IMR-90 (cell line): ENCODE measurements around the gene ART4. TPM values are rescaled to one million over a fixed set of nuclear protein-coding genes. Genes with fewer than 3 reads are reported as not detected.

Experiments used
- ATAC-seq: fragments of 200-7000 bp; cut with Tn5 transposase; 2 replicates; pipeline ENCODE4 v1.9.1; 2020; ENCODE audit warnings: low read depth, mild to moderate bottlenecking, moderate library complexity
- BruUV-seq: library from RNA; stranded (reverse); fragments of 400-500 nt; replicated peaks from 2 replicates; lab custom pipeline; 2021; lab: Mats Ljungman, UMichigan
- CTCF ChIA-PET: fragments of 300-600 bp; formaldehyde crosslinking; extraction: SDS; loops from one replicate; lab custom pipeline; 2021; ENCODE audit warnings: antibody characterized with exemption; lab: Yijun Ruan, JAX
- POLR2A ChIA-PET: fragments of 300-600 bp; sonication (Branson Sonifier 250); formaldehyde crosslinking; loops from one replicate; lab custom pipeline; 2022; ENCODE audit warnings: antibody characterized with exemption; ENCODE audit not compliant: unreplicated experiment; lab: Charles Lee
- DNase-seq: peaks from one replicate; pipeline ENCODE4 v3.0.0; 2013
- H2AFZ ChIP-seq: replicated peaks from 2 replicates; pipeline ENCODE3; 2013; ENCODE audit warnings: low read length, mild to moderate bottlenecking; ENCODE audit not compliant: poor library complexity
- H2AK5ac ChIP-seq: 2 replicates; pipeline ENCODE4 v1.6.1; 2013; ENCODE audit warnings: low read depth, low read length, inconsistent platforms
- H2AK9ac ChIP-seq: replicated peaks from 2 replicates; pipeline ENCODE3; 2013; ENCODE audit warnings: mild to moderate bottlenecking, low read depth, low read length, moderate library complexity; ENCODE audit not compliant: poor library complexity
- H2BK120ac ChIP-seq: 2 replicates; pipeline ENCODE4 v1.6.1; 2013; ENCODE audit warnings: low read depth, low read length, inconsistent platforms
- H2BK15ac ChIP-seq: 3 replicates; pipeline ENCODE4 v1.6.1; 2013; ENCODE audit warnings: low read depth, low read length, inconsistent platforms
- H2BK20ac ChIP-seq: 2 replicates; pipeline ENCODE4 v1.6.1; 2013; ENCODE audit warnings: low read depth, mild to moderate bottlenecking, inconsistent platforms, low read length, moderate library complexity
- H2BK5ac ChIP-seq: 2 replicates; pipeline ENCODE4 v1.6.1; 2013; ENCODE audit warnings: mild to moderate bottlenecking, low read depth, low read length, inconsistent platforms; ENCODE audit not compliant: poor library complexity, severe bottlenecking
- H3K14ac ChIP-seq: replicated peaks from 2 replicates; pipeline ENCODE4 v1.6.1; 2013; ENCODE audit warnings: low read depth, low read length, inconsistent platforms
- H3K18ac ChIP-seq: 2 replicates; pipeline ENCODE4 v1.6.1; 2013; ENCODE audit warnings: low read depth, low read length, control low read depth
- H3K23ac ChIP-seq: 2 replicates; pipeline ENCODE4 v1.6.1; 2013; ENCODE audit warnings: low read depth, low read length, inconsistent platforms
- H3K27ac ChIP-seq: 2 replicates; pipeline ENCODE4 v1.5.1; 2013; ENCODE audit warnings: mild to moderate bottlenecking, control low read depth, low read length; ENCODE audit not compliant: insufficient read depth
- H3K27me3 ChIP-seq: 2 replicates; pipeline ENCODE4 v1.6.1; 2013; ENCODE audit warnings: low read length; ENCODE audit not compliant: control insufficient read depth, insufficient read depth
- H3K36me3 ChIP-seq: 2 replicates; pipeline ENCODE4 v1.6.1; 2013; ENCODE audit warnings: low read length, mixed read lengths; ENCODE audit not compliant: control insufficient read depth, insufficient read depth
- H3K4ac ChIP-seq: 2 replicates; pipeline ENCODE4 v1.6.1; 2013; ENCODE audit warnings: low read depth, low read length, inconsistent platforms
- H3K4me1 ChIP-seq: 2 replicates; pipeline ENCODE4 v1.6.1; 2013; ENCODE audit warnings: low read length, mixed read lengths; ENCODE audit not compliant: control insufficient read depth, insufficient read depth
- H3K4me2 ChIP-seq: 2 replicates; pipeline ENCODE4 v1.6.1; 2013; ENCODE audit warnings: low read depth, mild to moderate bottlenecking, control low read depth, low read length, moderate library complexity
- H3K4me3 ChIP-seq: 2 replicates; pipeline ENCODE4 v1.5.1; 2013; ENCODE audit warnings: low read depth, mild to moderate bottlenecking, control low read depth, low read length, moderate library complexity; ENCODE audit not compliant: insufficient read depth
- H3K56ac ChIP-seq: 2 replicates; pipeline ENCODE4 v1.6.1; 2013; ENCODE audit warnings: low read length, inconsistent platforms; ENCODE audit not compliant: insufficient read depth; ENCODE audit errors: extremely low read depth
- H3K79me1 ChIP-seq, 2 experiments: 2 replicates each; pipeline ENCODE4 v1.6.1; 2013; ENCODE audit warnings: low read length in 2 of 2, inconsistent platforms in 1 of 2, low read depth in 1 of 2
- H3K9ac ChIP-seq: 2 replicates; pipeline ENCODE4 v1.6.1; 2013; ENCODE audit warnings: low read depth, low read length, control low read depth
- H3K9me1 ChIP-seq: 2 replicates; pipeline ENCODE4 v1.6.1; 2013; ENCODE audit warnings: low read length, inconsistent platforms; ENCODE audit not compliant: insufficient read depth
- H3K9me3 ChIP-seq: 2 replicates; pipeline ENCODE4 v1.6.1; 2013; ENCODE audit warnings: low read length; ENCODE audit not compliant: control insufficient read depth, insufficient read depth
- H4K20me1 ChIP-seq: 2 replicates; pipeline ENCODE4 v1.6.1; 2013; ENCODE audit warnings: low read length, inconsistent platforms; ENCODE audit not compliant: insufficient read depth
- H4K5ac ChIP-seq: 2 replicates; pipeline ENCODE4 v1.6.1; 2013; ENCODE audit warnings: mild to moderate bottlenecking, low read depth, low read length, control low read depth
- H4K8ac ChIP-seq, 2 experiments: 2 replicates each; pipeline ENCODE4 v1.6.1; 2013; ENCODE audit warnings: low read depth in 2 of 2, low read length in 2 of 2, control low read depth in 1 of 2, inconsistent platforms in 1 of 2
- H4K91ac ChIP-seq: 2 replicates; pipeline ENCODE4 v1.6.1; 2013; ENCODE audit warnings: low read depth, low read length, inconsistent platforms; ENCODE audit not compliant: insufficient read depth
- BHLHE40 ChIP-seq: fragments of 150-350 bp; IDR thresholded peaks from 2 replicates; pipeline ENCODE4 v1.6.1; 2016; ENCODE audit warnings: mild to moderate bottlenecking, low read depth, low read length
- FOS ChIP-seq: fragments of 150-350 bp; IDR thresholded peaks from 2 replicates; pipeline ENCODE4 v1.6.1; 2016; ENCODE audit warnings: low read depth, low read length
- MAFK ChIP-seq: IDR thresholded peaks from 2 replicates; pipeline ENCODE4 v1.6.1; 2012; ENCODE audit warnings: low read depth, low read length, improper control_type of control experiment
- NFE2L2 ChIP-seq: fragments of 150-350 bp; IDR thresholded peaks from 2 replicates; pipeline ENCODE4 v1.6.1; 2016; ENCODE audit warnings: low read depth, mild to moderate bottlenecking, low read length
- RCOR1 ChIP-seq: IDR thresholded peaks from 2 replicates; pipeline ENCODE4 v1.6.1; 2012; ENCODE audit warnings: mild to moderate bottlenecking, low read length, improper control_type of control experiment; ENCODE audit not compliant: insufficient replicate concordance
- RFX5 ChIP-seq: IDR thresholded peaks from 2 replicates; pipeline ENCODE4 v1.8.0; 2012; ENCODE audit warnings: low read depth, mild to moderate bottlenecking, low read length, moderate library complexity
- SMC3 ChIP-seq: fragments of 150-350 bp; IDR thresholded peaks from 2 replicates; pipeline ENCODE4 v1.6.1; 2016; ENCODE audit warnings: low read depth, mild to moderate bottlenecking, antibody characterized with exemption, low read length, moderate library complexity
- WGBS, 2 experiments: methylation state at CpG; one replicate each; pipeline versions ENCODE4 v1.1.5 to v1.1.7; 2013; ENCODE audit warnings: missing lambda C conversion rate in 2 of 2; ENCODE audit not compliant: insufficient read length in 1 of 2; ENCODE audit errors: extremely low coverage in 2 of 2; 5-methylcytosine and 5-hydroxymethylcytosine counted together
- dilution Hi-C: fragments of 300-500 bp; cut with HindIII; formaldehyde crosslinking; loops from one replicate; pipeline ENCODE4 v1.14.3; 2018; ENCODE audit warnings: low sequenced_read_pairs; ENCODE audit not compliant: unreplicated experiment
- in situ Hi-C: fragments of 300-500 bp; cut with MboI; formaldehyde crosslinking; loops from 3 replicates; pipeline ENCODE4 v1.14.3; 2019; ENCODE audit warnings: low sequenced_read_pairs, inconsistent platforms, mixed read lengths
- intact Hi-C: fragments of 100-400 bp; cut with micrococcal nuclease; formaldehyde crosslinking; loops from 2 replicates; pipeline ENCODE4 v1.10.0; 2022
- polyA plus RNA-seq, 3 experiments: library from polyadenylated mRNA; depleted of rRNA; stranded (reverse); fragments of >200 nt; gene quantifications; 2 replicates each; pipeline ENCODE4 v1.2.3, GENCODE V29; 2012; ENCODE audit warnings: low replicate concordance in 1 of 3
- total RNA-seq: library from RNA; depleted of rRNA; stranded (reverse); fragments of >200 nt; gene quantifications from 2 replicates; pipeline ENCODE4 v1.2.3, GENCODE V29; 2012

Gene ART4
- total and polyA plus RNA-seq, 2 of the 4 experiments (the other 2 are of a cell fraction) = not detected

- POLR2A ChIA-PET = no interaction called here
- no peak overlapping the region for H4K8ac ChIP-seq
- H3K9me1 ChIP-seq = no peaks in the 10 kb centered on the region
- no peak for DNase-seq
- H3K9ac ChIP-seq = no peak overlapping the region
- H3K23ac ChIP-seq = no peak overlapping the region
- H2AK5ac ChIP-seq = no peak overlapping the region
- CTCF ChIA-PET = no interaction called here
- H3K18ac ChIP-seq = no peak overlapping the region
- no peaks in the 10 kb centered on the region for H3K36me3 ChIP-seq
- no peaks in the 10 kb centered on the region for H4K20me1 ChIP-seq
- no peak overlapping the region for H3K4me3 ChIP-seq
- H3K9me3 ChIP-seq = no peaks in the 10 kb centered on the region
- H2BK20ac ChIP-seq = no peak overlapping the region
- no peak overlapping the region for H3K4me2 ChIP-seq
- H2AFZ ChIP-seq = no peak overlapping the region
- H2AK9ac ChIP-seq = no peak overlapping the region
- H2BK5ac ChIP-seq = no peak overlapping the region
- peaks cover 8% of the 10 kb centered on the region; the same call in 1 of the 2 replicates for H3K4me1 ChIP-seq
- H2BK120ac ChIP-seq = no peak overlapping the region
- peaks cover 4% of the 10 kb centered on the region; the same call in 1 of the 2 replicates for H3K27me3 ChIP-seq
- H4K91ac ChIP-seq = no peak overlapping the region; the same call in 1 of the 2 replicates
- no peak overlapping the region for H2BK15ac ChIP-seq
- no peak for ATAC-seq
- TF ChIP-seq NFE2L2 = no peak
- TF ChIP-seq BHLHE40 = no peak
- no peak for TF ChIP-seq MAFK
- no peak for TF ChIP-seq SMC3
- TF ChIP-seq FOS = no peak
- no peak for TF ChIP-seq RCOR1
- TF ChIP-seq RFX5 = no peak
- no peak overlapping the region for H4K5ac ChIP-seq
- H3K4ac ChIP-seq = no peak overlapping the region
- 12% methylated on average over 3 of the region's 10 CpGs; no CpG with 5 or more reads in 1 of the 2 experiments for WGBS, 2 experiments
- no peaks in the 10 kb centered on the region for H3K79me1 ChIP-seq
- H3K14ac ChIP-seq = no peak overlapping the region
- H3K56ac ChIP-seq = no peak overlapping the region
- in situ Hi-C loops = no loop called here
- no peak overlapping the region for H3K27ac ChIP-seq
- dilution Hi-C loops = no loop called here
- intact Hi-C loops = no loop called here
- no TSS peak for BruUV-seq
Observed at GRCh38 chr12:14883686-14884085, 40.4 kb upstream of the ART4 start.
